ENCODE measurements around the gene DOLK. TPM values are rescaled to one million over a fixed set of nuclear protein-coding genes. Genes with fewer than 3 reads are reported as not detected.
A peak's percentile ranks its signal among the peaks of the same experiment; 100 is the strongest.

Gene DOLK
- total and polyA plus RNA-seq, 2 of the 4 experiments (the other 2 are of a cell fraction): 23.2 to 30.8 TPM

DNA sequence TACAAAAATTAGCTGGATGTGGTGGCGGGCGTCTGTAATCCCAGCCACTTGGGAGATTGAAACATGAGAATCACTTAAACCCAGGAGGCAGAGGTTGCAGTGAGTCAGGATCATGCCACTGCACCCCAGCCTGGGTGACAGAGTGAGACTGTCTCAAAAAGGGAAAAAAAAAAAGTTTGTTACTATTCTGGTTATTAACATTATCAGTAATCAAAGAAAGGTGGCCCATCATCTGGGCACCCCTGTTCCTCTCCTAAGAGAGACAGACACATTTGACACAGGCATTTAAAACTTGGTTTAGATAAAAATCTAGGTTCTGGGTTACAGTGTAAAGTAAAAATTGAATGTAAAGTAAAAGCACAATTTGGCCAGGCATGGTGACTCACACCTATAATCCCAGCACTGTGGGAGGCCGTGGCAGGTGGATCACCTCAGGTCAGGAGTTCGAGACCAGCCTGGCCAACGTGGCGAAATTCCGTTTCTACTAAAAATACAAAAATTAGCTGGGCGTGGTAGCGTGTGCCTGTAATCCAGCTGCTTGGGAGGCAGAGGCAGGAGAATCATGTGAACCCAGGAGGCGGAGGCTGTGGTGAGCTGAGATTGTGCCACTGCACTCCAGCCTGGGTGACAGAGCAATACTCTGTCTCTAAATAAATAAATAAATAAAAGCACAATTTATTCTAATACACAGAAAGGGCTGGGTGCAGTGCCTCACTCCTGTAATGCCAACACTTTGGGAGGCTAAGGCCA, 43.4 kb downstream of the DOLK start:
- POLR2A ChIA-PET (ENCODE audit: unreplicated experiment): no interaction called here
- WGBS, 2 experiments (ENCODE audit: extremely low coverage in 2 of 2, insufficient read length in 1 of 2): 90% methylated on average over 4 of the region's 10 CpGs; no CpG with 5 or more reads in 1 of the 2 experiments
- no peak overlapping the region for H3K14ac ChIP-seq (replicated peaks; ENCODE audit: low read depth, low read length)
- no peak overlapping the region for H3K4ac ChIP-seq (ENCODE audit: low read depth, low read length)
- peaks cover 16% of the 10 kb centered on the region for H4K20me1 ChIP-seq (ENCODE audit: insufficient read depth, low read length)
- H3K56ac ChIP-seq (ENCODE audit: extremely low read depth, insufficient read depth, low read length): no peak overlapping the region
- no peak overlapping the region for H2BK120ac ChIP-seq (ENCODE audit: low read depth, low read length)
- H3K36me3 ChIP-seq (ENCODE audit: control insufficient read depth, insufficient read depth, low read length): peaks cover 28% of the 10 kb centered on the region
- no peak overlapping the region for H3K4me2 ChIP-seq (ENCODE audit: low read depth, low read length)
- peak; percentile 40 for DNase-seq
- H3K4me1 ChIP-seq (ENCODE audit: control insufficient read depth, insufficient read depth, low read length): peaks cover 4% of the 10 kb centered on the region
- H2BK5ac ChIP-seq (ENCODE audit: low read depth, low read length, poor library complexity, severe bottlenecking): peak overlapping the region; percentile 64
- no peak overlapping the region for H3K23ac ChIP-seq (ENCODE audit: low read depth, low read length)
- no peak overlapping the region for H2AFZ ChIP-seq (replicated peaks; ENCODE audit: low read length, poor library complexity)
- no peaks in the 10 kb centered on the region for H3K9me3 ChIP-seq (ENCODE audit: control insufficient read depth, insufficient read depth, low read length)
- H2AK9ac ChIP-seq (replicated peaks; ENCODE audit: low read depth, low read length, poor library complexity): no peak overlapping the region
- no peak overlapping the region for H2BK20ac ChIP-seq (ENCODE audit: low read depth, low read length)
- no peak overlapping the region for H2BK15ac ChIP-seq (ENCODE audit: low read depth, low read length)
- H3K27ac ChIP-seq (ENCODE audit: insufficient read depth, low read length): no peak overlapping the region
- in situ Hi-C loops (cut with MboI; ENCODE audit: low sequenced_read_pairs) (no loop called here), dilution Hi-C loops (cut with HindIII; ENCODE audit: low sequenced_read_pairs, unreplicated experiment) (no loop called here), intact Hi-C loops (cut with micrococcal nuclease) (no loop called here)
- H4K91ac ChIP-seq (ENCODE audit: insufficient read depth, low read depth, low read length): no peak overlapping the region
- BruUV-seq (replicated peaks): no TSS peak
- CTCF ChIA-PET: no interaction called here
- H3K9ac ChIP-seq (ENCODE audit: low read depth, low read length): no peak overlapping the region
- peaks cover 11% of the 10 kb centered on the region for H3K9me1 ChIP-seq (ENCODE audit: insufficient read depth, low read length)
- peak overlapping the region in 1 of 2 experiments; percentile 34; a peak in 1 of 4 replicates for H4K8ac ChIP-seq (ENCODE audit: low read depth in 2 of 2, low read length in 2 of 2)
- H3K79me1 ChIP-seq (ENCODE audit: low read depth in 1 of 2, low read length in 2 of 2): peaks cover 21 to 81% of the 10 kb centered on the region in 2 experiments; a peak in 3 of 4 replicates
- H3K4me3 ChIP-seq (ENCODE audit: insufficient read depth, low read depth, low read length): no peak overlapping the region
- H4K5ac ChIP-seq (ENCODE audit: low read depth, low read length): no peak overlapping the region
- ATAC-seq (ENCODE audit: low read depth): peak; percentile 40; the same call in 1 of the 2 replicates
- H2AK5ac ChIP-seq (ENCODE audit: low read depth, low read length): peak overlapping the region; percentile 5; the same call in 1 of the 2 replicates
- H3K27me3 ChIP-seq (ENCODE audit: control insufficient read depth, insufficient read depth, low read length): no peaks in the 10 kb centered on the region
- H3K18ac ChIP-seq (ENCODE audit: low read depth, low read length): no peak overlapping the region
- TF ChIP-seq POLR2A (IDR thresholded peaks at IDR 0.05; ENCODE audit: low read depth, low read length): no peak
- TF ChIP-seq, protein P1, sequence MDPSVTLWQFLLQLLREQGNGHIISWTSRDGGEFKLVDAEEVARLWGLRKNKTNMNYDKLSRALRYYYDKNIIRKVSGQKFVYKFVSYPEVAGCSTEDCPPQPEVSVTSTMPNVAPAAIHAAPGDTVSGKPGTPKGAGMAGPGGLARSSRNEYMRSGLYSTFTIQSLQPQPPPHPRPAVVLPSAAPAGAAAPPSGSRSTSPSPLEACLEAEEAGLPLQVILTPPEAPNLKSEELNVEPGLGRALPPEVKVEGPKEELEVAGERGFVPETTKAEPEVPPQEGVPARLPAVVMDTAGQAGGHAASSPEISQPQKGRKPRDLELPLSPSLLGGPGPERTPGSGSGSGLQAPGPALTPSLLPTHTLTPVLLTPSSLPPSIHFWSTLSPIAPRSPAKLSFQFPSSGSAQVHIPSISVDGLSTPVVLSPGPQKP (IDR thresholded peaks at IDR 0.05; ENCODE audit: borderline replicate concordance, low read depth, low read length): no peak
- no peak for TF ChIP-seq FOS (IDR thresholded peaks at IDR 0.05; ENCODE audit: low read depth, low read length)
- TF ChIP-seq CEBPB (IDR thresholded peaks at IDR 0.05; ENCODE audit: low read depth, low read length): no peak
- TF ChIP-seq RAD21 (IDR thresholded peaks at IDR 0.05; ENCODE audit: low read length): no peak
- no peak for TF ChIP-seq MXI1 (IDR thresholded peaks at IDR 0.05; ENCODE audit: borderline replicate concordance, low read depth, low read length)
- TF ChIP-seq RFX5 (IDR thresholded peaks at IDR 0.05; ENCODE audit: low read depth, low read length): no peak
- TF ChIP-seq, protein P2, sequence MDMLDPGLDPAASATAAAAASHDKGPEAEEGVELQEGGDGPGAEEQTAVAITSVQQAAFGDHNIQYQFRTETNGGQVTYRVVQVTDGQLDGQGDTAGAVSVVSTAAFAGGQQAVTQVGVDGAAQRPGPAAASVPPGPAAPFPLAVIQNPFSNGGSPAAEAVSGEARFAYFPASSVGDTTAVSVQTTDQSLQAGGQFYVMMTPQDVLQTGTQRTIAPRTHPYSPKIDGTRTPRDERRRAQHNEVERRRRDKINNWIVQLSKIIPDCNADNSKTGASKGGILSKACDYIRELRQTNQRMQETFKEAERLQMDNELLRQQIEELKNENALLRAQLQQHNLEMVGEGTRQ (IDR thresholded peaks at IDR 0.05; ENCODE audit: low read depth, low read length): no peak
- TF ChIP-seq CHD1 (IDR thresholded peaks at IDR 0.05; ENCODE audit: low read depth, low read length): no peak
- no peak for TF ChIP-seq SMC3 (IDR thresholded peaks at IDR 0.05; ENCODE audit: low read depth, low read length)
- TF ChIP-seq MAZ (IDR thresholded peaks at IDR 0.05; ENCODE audit: borderline replicate concordance, low read depth, low read length): no peak
- TF ChIP-seq, protein P3, sequence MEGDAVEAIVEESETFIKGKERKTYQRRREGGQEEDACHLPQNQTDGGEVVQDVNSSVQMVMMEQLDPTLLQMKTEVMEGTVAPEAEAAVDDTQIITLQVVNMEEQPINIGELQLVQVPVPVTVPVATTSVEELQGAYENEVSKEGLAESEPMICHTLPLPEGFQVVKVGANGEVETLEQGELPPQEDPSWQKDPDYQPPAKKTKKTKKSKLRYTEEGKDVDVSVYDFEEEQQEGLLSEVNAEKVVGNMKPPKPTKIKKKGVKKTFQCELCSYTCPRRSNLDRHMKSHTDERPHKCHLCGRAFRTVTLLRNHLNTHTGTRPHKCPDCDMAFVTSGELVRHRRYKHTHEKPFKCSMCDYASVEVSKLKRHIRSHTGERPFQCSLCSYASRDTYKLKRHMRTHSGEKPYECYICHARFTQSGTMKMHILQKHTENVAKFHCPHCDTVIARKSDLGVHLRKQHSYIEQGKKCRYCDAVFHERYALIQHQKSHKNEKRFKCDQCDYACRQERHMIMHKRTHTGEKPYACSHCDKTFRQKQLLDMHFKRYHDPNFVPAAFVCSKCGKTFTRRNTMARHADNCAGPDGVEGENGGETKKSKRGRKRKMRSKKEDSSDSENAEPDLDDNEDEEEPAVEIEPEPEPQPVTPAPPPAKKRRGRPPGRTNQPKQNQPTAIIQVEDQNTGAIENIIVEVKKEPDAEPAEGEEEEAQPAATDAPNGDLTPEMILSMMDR (conservative IDR thresholded peaks at IDR 0.05; ENCODE audit: low read depth, low read length): no peak
- TF ChIP-seq NFE2L2 (IDR thresholded peaks at IDR 0.05; ENCODE audit: low read depth, low read length): no peak
- TF ChIP-seq BHLHE40 (IDR thresholded peaks at IDR 0.05; ENCODE audit: low read depth, low read length): no peak
- no peak for TF ChIP-seq RCOR1 (IDR thresholded peaks at IDR 0.05; ENCODE audit: insufficient replicate concordance, low read length)

Data from IMR-90 (cell line).